Putamen (tissue), 1 donor: ENCODE results near the gene LY86.

ENCODE experiments used
- DNase-seq: peaks from one replicate; pipeline ENCODE4 v3.0.0-alpha.2; 2016; ENCODE audit warnings: low spot score

The LY86 gene

GRCh38 chr6:6623553-6623952 lies 35.0 kb downstream of the LY86 start:
- no peak for DNase-seq

GRCh38 chr6:6624269-6624990 lies 35.9 kb downstream of the LY86 start:
- DNase-seq: no peak

- DNase-seq: no peak
These were observed 37.7 kb downstream of the LY86 start for GRCh38 chr6:6626187-6626586.

- no peak for DNase-seq
These were observed 40.9 kb downstream of the LY86 start for GRCh38 chr6:6629402-6629801.

- no peak for DNase-seq
These were observed 42.5 kb downstream of the LY86 start for GRCh38 chr6:6631053-6631452.

- no peak for DNase-seq
These were observed 43.2 kb downstream of the LY86 start for GRCh38 chr6:6631534-6632276.

GRCh38 chr6:6633898-6634734 lies 45.6 kb downstream of the LY86 start:
- DNase-seq: no peak

GRCh38 chr6:6634735-6635075 lies 46.2 kb downstream of the LY86 start:
- DNase-seq: no peak

GRCh38 chr6:6635291-6635690 lies 46.8 kb downstream of the LY86 start:
- no peak for DNase-seq

- DNase-seq: no peak
These were observed 47.3 kb downstream of the LY86 start for GRCh38 chr6:6635869-6636268.

GRCh38 chr6:6639572-6639971 lies 51.1 kb downstream of the LY86 start:
- DNase-seq: no peak

- no peak for DNase-seq
These were observed 52.4 kb downstream of the LY86 start for GRCh38 chr6:6640926-6641325.

GRCh38 chr6:6643398-6643797 lies 54.9 kb downstream of the LY86 start:
- no peak for DNase-seq

GRCh38 chr6:6645261-6645917 lies 56.9 kb downstream of the LY86 start:
- no peak for DNase-seq

- DNase-seq: no peak
These were observed 57.9 kb downstream of the LY86 start for GRCh38 chr6:6646384-6646783.

GRCh38 chr6:6646859-6647258 lies 58.3 kb downstream of the LY86 start:
- DNase-seq: no peak

GRCh38 chr6:6648692-6649343 lies 60.3 kb downstream of the LY86 start:
- DNase-seq: no peak

- no peak for DNase-seq
These were observed 61.4 kb downstream of the LY86 start for GRCh38 chr6:6649824-6650349.

- no peak for DNase-seq
These were observed 62.3 kb downstream of the LY86 start for GRCh38 chr6:6650839-6651238.

GRCh38 chr6:6651335-6651734 lies 62.8 kb downstream of the LY86 start:
- no peak for DNase-seq

GRCh38 chr6:6652932-6653331 lies 64.4 kb downstream of the LY86 start:
- no peak for DNase-seq
